Neural cell (in vitro differentiated cells): Measurements from ENCODE around the gene HEMK1. TPM values are rescaled to one million over a fixed set of nuclear protein-coding genes. Genes with fewer than 3 reads are reported as not detected.

ENCODE experiments used
- H2AFZ ChIP-seq: fragments of 200-600, 300-800 bp; sonication (generic), shearing (Covaris generic); 2 replicates; pipeline ENCODE4 v1.6.0; 2014; ENCODE audit warnings: low read depth, mild to moderate bottlenecking, antibody characterized with exemption, low read length, moderate library complexity
- H3F3A ChIP-seq: fragments of 200-600 bp; shearing (Covaris generic); 2 replicates; pipeline ENCODE4 v1.6.1; 2016; ENCODE audit warnings: mild to moderate bottlenecking, moderate library complexity, mixed read lengths, antibody characterized with exemption, low read length; ENCODE audit not compliant: insufficient read depth, poor library complexity, severe bottlenecking
- H3K27ac ChIP-seq: fragments of 200-600, 300-800 bp; sonication (generic), shearing (Covaris generic); 2 replicates; pipeline ENCODE4 v1.5.1; 2014; ENCODE audit warnings: mild to moderate bottlenecking, low read length, moderate library complexity
- H3K27me3 ChIP-seq: fragments of 300-800, 200-600 bp; sonication (generic), shearing (Covaris generic); 2 replicates; pipeline ENCODE4 v1.6.0; 2014; ENCODE audit warnings: mild to moderate bottlenecking, low read depth, low read length, moderate library complexity; ENCODE audit not compliant: insufficient read depth
- H3K36me3 ChIP-seq: fragments of 300-800, 200-600 bp; sonication (generic), shearing (Covaris generic); 2 replicates; pipeline ENCODE4 v1.5.1; 2014; ENCODE audit warnings: mild to moderate bottlenecking, antibody characterized with exemption, low read length, moderate library complexity; ENCODE audit not compliant: insufficient read depth
- H3K4me2 ChIP-seq: fragments of 300-800, 200-600 bp; sonication (generic), shearing (Covaris generic); 2 replicates; pipeline ENCODE4 v1.6.0; 2014; ENCODE audit warnings: mild to moderate bottlenecking, low read length
- H3K4me3 ChIP-seq: fragments of 300-800, 200-600 bp; sonication (generic), shearing (Covaris generic); 2 replicates; pipeline ENCODE4 v1.5.1; 2014; ENCODE audit warnings: mild to moderate bottlenecking, low read length, moderate library complexity
- H3K79me2 ChIP-seq: fragments of 200-600 bp; shearing (Covaris generic); replicated peaks from 2 replicates; pipeline ENCODE4 v1.6.0; 2014; ENCODE audit warnings: mild to moderate bottlenecking, low read length, moderate library complexity; ENCODE audit not compliant: insufficient read depth
- H3K9ac ChIP-seq: fragments of 300-800, 200-600 bp; sonication (generic), shearing (Covaris generic); 2 replicates; pipeline ENCODE4 v1.6.1; 2016; ENCODE audit warnings: mild to moderate bottlenecking, low read length, mixed read lengths
- H3K9me2 ChIP-seq: fragments of 200-600 bp; shearing (Covaris generic); 2 replicates; pipeline ENCODE4 v1.6.1; 2016; ENCODE audit warnings: mild to moderate bottlenecking, low read length, mixed read lengths; ENCODE audit not compliant: insufficient read depth
- H3K9me3 ChIP-seq: fragments of 200-600, 300-800 bp; sonication (generic), shearing (Covaris generic); 2 replicates; pipeline ENCODE4 v1.6.1; 2016; ENCODE audit warnings: mild to moderate bottlenecking, mixed run types, low read length, moderate library complexity, mixed read lengths
- H4K20me1 ChIP-seq: fragments of 200-600 bp; shearing (Covaris generic); 2 replicates; pipeline ENCODE4 v1.6.1; 2016; ENCODE audit warnings: mild to moderate bottlenecking, mixed run types; ENCODE audit not compliant: insufficient read depth
- EP300 ChIP-seq: fragments of 450-650 bp; conservative IDR thresholded peaks from 2 replicates; pipeline ENCODE4 v1.6.1; 2014; ENCODE audit warnings: antibody characterized with exemption, mild to moderate bottlenecking, moderate library complexity; ENCODE audit not compliant: poor library complexity, severe bottlenecking
- EZH2 ChIP-seq: fragments of 200-600, 300-800 bp; shearing (Covaris generic), sonication (generic); IDR thresholded peaks from 2 replicates; pipeline ENCODE4 v1.6.1; 2014; ENCODE audit warnings: antibody characterized with exemption, low read length, borderline replicate concordance, mild to moderate bottlenecking; ENCODE audit not compliant: insufficient read depth, poor library complexity, severe bottlenecking
- MXI1 ChIP-seq: fragments of 450-650 bp; conservative IDR thresholded peaks from 2 replicates; pipeline ENCODE4 v1.6.1; 2014; ENCODE audit warnings: antibody characterized with exemption, mild to moderate bottlenecking; ENCODE audit not compliant: poor library complexity, severe bottlenecking
- POLR2AphosphoS5 ChIP-seq: IDR thresholded peaks from 2 replicates; pipeline ENCODE4 v1.6.1; 2012
- RAD21 ChIP-seq: fragments of 450-650 bp; conservative IDR thresholded peaks from 2 replicates; pipeline ENCODE4 v1.6.1; 2014; ENCODE audit warnings: antibody characterized with exemption, mild to moderate bottlenecking, moderate library complexity
- SMC3 ChIP-seq: fragments of 450-650 bp; conservative IDR thresholded peaks from 2 replicates; pipeline ENCODE4 v1.6.1; 2014; ENCODE audit warnings: antibody characterized with exemption, mild to moderate bottlenecking, moderate library complexity; ENCODE audit not compliant: poor library complexity
- TAF1 ChIP-seq: IDR thresholded peaks from 2 replicates; pipeline ENCODE4 v1.6.1; 2012; ENCODE audit warnings: low read depth
- polyA plus RNA-seq: library from polyadenylated mRNA; depleted of rRNA; stranded (reverse); fragments of >200 nt; gene quantifications from 2 replicates; pipeline ENCODE4 v1.2.3, GENCODE V29; 2014
- TF ChIP-seq, protein P1 (sequence below): IDR thresholded peaks from 2 replicates; pipeline ENCODE4 v1.6.1; 2012; ENCODE audit warnings: borderline replicate concordance
- TF ChIP-seq, protein P2 (sequence below): fragments of 450-650 bp; IDR thresholded peaks from 2 replicates; pipeline ENCODE4 v1.5.1; 2014; ENCODE audit warnings: antibody characterized with exemption, mild to moderate bottlenecking, moderate library complexity; ENCODE audit not compliant: poor library complexity, severe bottlenecking

HEMK1 gene
- polyA plus RNA-seq, 1 donor from 2014 or later: 24.4 TPM

- no peak overlapping the region for H3K27ac ChIP-seq
- H3K4me3 ChIP-seq: no peak overlapping the region
- no peaks in the 10 kb centered on the region for H3K27me3 ChIP-seq
- H3K9me2 ChIP-seq: no peaks in the 10 kb centered on the region
- TF ChIP-seq RAD21 (no peak), SMC3 (no peak), POLR2AphosphoS5 (no peak), TAF1 (no peak), EP300 (no peak), EZH2 (no peak), MXI1 (no peak)
- TF ChIP-seq, protein P1, sequence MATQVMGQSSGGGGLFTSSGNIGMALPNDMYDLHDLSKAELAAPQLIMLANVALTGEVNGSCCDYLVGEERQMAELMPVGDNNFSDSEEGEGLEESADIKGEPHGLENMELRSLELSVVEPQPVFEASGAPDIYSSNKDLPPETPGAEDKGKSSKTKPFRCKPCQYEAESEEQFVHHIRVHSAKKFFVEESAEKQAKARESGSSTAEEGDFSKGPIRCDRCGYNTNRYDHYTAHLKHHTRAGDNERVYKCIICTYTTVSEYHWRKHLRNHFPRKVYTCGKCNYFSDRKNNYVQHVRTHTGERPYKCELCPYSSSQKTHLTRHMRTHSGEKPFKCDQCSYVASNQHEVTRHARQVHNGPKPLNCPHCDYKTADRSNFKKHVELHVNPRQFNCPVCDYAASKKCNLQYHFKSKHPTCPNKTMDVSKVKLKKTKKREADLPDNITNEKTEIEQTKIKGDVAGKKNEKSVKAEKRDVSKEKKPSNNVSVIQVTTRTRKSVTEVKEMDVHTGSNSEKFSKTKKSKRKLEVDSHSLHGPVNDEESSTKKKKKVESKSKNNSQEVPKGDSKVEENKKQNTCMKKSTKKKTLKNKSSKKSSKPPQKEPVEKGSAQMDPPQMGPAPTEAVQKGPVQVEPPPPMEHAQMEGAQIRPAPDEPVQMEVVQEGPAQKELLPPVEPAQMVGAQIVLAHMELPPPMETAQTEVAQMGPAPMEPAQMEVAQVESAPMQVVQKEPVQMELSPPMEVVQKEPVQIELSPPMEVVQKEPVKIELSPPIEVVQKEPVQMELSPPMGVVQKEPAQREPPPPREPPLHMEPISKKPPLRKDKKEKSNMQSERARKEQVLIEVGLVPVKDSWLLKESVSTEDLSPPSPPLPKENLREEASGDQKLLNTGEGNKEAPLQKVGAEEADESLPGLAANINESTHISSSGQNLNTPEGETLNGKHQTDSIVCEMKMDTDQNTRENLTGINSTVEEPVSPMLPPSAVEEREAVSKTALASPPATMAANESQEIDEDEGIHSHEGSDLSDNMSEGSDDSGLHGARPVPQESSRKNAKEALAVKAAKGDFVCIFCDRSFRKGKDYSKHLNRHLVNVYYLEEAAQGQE: no peak
- TF ChIP-seq, protein P2, sequence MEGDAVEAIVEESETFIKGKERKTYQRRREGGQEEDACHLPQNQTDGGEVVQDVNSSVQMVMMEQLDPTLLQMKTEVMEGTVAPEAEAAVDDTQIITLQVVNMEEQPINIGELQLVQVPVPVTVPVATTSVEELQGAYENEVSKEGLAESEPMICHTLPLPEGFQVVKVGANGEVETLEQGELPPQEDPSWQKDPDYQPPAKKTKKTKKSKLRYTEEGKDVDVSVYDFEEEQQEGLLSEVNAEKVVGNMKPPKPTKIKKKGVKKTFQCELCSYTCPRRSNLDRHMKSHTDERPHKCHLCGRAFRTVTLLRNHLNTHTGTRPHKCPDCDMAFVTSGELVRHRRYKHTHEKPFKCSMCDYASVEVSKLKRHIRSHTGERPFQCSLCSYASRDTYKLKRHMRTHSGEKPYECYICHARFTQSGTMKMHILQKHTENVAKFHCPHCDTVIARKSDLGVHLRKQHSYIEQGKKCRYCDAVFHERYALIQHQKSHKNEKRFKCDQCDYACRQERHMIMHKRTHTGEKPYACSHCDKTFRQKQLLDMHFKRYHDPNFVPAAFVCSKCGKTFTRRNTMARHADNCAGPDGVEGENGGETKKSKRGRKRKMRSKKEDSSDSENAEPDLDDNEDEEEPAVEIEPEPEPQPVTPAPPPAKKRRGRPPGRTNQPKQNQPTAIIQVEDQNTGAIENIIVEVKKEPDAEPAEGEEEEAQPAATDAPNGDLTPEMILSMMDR: no peak
- no peaks in the 10 kb centered on the region for H3K9me3 ChIP-seq
- H3K36me3 ChIP-seq: no peaks in the 10 kb centered on the region
- no peaks in the 10 kb centered on the region for H3K79me2 ChIP-seq
- no peak overlapping the region for H2AFZ ChIP-seq
- H3F3A ChIP-seq: no peaks in the 10 kb centered on the region
- H3K9ac ChIP-seq: no peak overlapping the region
- H4K20me1 ChIP-seq: no peaks in the 10 kb centered on the region
- H3K4me2 ChIP-seq: no peak overlapping the region
These were observed 23.2 kb downstream of the HEMK1 start for GRCh38 chr3:50592568-50592967.

- H3K27ac ChIP-seq: no peak overlapping the region
- H3K4me3 ChIP-seq: no peak overlapping the region
- no peaks in the 10 kb centered on the region for H3K9me2 ChIP-seq
- no peaks in the 10 kb centered on the region for H3F3A ChIP-seq
- H3K4me2 ChIP-seq: no peak overlapping the region
- no peaks in the 10 kb centered on the region for H3K36me3 ChIP-seq
- no peak overlapping the region for H2AFZ ChIP-seq
- no peak for TF ChIP-seq RAD21
- TF ChIP-seq POLR2AphosphoS5: no peak
- no peak overlapping the region for H3K9ac ChIP-seq
- H3K9me3 ChIP-seq: no peaks in the 10 kb centered on the region
- H3K79me2 ChIP-seq: no peaks in the 10 kb centered on the region
- no peaks in the 10 kb centered on the region for H4K20me1 ChIP-seq
- no peaks in the 10 kb centered on the region for H3K27me3 ChIP-seq
These were observed 25.0 kb downstream of the HEMK1 start for GRCh38 chr3:50594253-50594785.
